ENCODE data around the gene C2CD4D.
A peak's percentile ranks its signal among the peaks of the same experiment; 100 is the strongest.
"Not testable (repeated sequence)": the region's sequence is repeated elsewhere in the genome, so short reads cannot be mapped to it uniquely, and the experiment has no call there.

Gene C2CD4D

DNA sequence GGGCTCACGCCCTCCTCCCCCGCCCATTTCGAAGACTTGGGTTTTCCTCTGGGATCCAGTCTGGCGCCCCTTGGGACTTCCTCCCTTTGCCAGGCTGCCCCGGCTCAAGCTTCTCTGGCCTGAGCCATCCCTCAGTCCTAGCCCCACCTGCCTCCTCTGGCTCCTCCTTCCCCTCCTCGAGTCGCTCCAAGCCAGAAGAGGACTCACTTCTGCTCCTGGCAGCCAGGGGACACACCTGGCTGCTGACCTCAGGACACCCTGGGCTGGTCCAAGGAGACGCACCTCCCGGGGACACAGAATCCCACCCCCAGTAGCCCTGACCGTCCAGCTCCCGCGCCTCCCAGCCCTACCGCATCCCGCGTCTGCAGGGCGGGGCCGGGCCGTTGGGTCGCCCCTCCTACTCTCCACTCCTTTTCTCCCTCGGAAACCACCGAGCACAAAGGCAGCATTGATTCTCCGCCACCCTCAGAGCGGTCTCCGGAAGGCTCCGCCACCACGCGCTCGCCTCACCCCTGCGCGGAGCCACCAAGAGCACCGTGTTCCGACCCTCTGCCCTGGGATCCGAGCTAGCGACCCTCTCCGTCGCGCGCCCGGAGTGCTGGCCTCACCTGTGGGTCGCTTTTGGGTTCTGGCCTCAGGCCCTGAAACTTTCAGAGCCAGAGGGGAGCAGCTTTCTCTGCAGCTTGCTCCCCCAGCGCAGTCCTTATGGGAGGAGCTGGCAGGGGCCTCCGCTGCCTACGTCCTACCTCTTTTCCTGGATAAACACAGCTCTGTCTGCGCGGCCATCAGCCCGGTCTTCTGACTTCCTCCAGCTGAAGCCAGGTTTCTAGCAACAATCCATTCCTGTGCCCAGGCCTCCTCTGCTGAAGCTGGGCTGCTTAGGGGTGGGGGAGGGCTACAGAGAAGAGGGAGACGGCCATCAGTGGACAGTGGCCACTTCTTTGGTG, at the start of gene C2CD4D:
Gene C2CD4D (minus strand): TSS at position 364 of the 947 bp plus-strand sequence. CDS start 831 bp downstream, outside the sequence.
- no peak within 1 kb of the TSS for H3K27ac Mint-ChIP-seq
- H3K4me1 Mint-ChIP-seq, result peaks cover 13% of the 10 kb centered on the region

DNA sequence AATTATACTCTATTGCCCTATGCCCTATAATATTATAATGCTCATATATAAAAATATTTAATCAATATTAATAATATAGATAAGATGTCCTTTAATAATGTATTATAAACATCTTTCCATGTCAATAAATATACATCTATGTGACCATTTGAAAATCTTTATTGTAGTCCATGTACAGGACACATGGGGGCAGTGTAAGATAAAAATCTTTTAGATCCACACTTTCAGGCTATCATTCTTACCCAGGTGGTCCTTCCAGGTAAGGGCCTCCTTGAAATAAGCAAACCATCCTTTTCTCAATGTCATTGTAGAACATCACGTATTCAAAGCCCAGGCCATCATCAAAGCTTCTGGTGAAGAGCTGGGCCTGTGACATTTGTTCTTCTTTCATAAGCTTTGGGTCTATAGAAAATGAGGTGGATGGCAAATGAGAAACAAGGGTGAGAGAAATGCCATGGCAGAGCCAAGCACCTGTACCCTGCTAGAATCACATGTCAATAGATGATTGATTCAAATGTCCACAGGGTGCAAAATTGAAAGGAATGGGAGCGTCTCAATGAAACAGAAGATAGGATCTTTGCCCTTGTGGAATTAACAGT, 49.5 kb upstream of the C2CD4D start:
- TF ChIP-seq, protein P1, sequence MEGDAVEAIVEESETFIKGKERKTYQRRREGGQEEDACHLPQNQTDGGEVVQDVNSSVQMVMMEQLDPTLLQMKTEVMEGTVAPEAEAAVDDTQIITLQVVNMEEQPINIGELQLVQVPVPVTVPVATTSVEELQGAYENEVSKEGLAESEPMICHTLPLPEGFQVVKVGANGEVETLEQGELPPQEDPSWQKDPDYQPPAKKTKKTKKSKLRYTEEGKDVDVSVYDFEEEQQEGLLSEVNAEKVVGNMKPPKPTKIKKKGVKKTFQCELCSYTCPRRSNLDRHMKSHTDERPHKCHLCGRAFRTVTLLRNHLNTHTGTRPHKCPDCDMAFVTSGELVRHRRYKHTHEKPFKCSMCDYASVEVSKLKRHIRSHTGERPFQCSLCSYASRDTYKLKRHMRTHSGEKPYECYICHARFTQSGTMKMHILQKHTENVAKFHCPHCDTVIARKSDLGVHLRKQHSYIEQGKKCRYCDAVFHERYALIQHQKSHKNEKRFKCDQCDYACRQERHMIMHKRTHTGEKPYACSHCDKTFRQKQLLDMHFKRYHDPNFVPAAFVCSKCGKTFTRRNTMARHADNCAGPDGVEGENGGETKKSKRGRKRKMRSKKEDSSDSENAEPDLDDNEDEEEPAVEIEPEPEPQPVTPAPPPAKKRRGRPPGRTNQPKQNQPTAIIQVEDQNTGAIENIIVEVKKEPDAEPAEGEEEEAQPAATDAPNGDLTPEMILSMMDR (IDR thresholded peaks at IDR 0.05; ENCODE audit: unreplicated experiment in 3 of 3), result peak; percentile 46 to 64 (median 47)
- no peaks in the 10 kb centered on the region for H3K9me3 Mint-ChIP-seq
- no peaks in the 10 kb centered on the region for H3K4me1 Mint-ChIP-seq
- H3K27me3 Mint-ChIP-seq (ENCODE audit: low read depth), result no peaks in the 10 kb centered on the region
- H3K27ac Mint-ChIP-seq, result no peak overlapping the region
- H3K36me3 Mint-ChIP-seq (ENCODE audit: low read depth), result peaks cover 61% of the 10 kb centered on the region
- H3K4me3 Mint-ChIP-seq, result no peak overlapping the region

More for the DNA sequence above, at the start of gene C2CD4D:
- Mint-ChIP-seq H3K36me3 (ENCODE audit: low read depth) (no peaks in the 10 kb centered on the region), H3K4me3 (peak within 1 kb of the TSS; percentile 75 to 78 (median 75)), H3K27me3 (ENCODE audit: low read depth) (peaks cover 84% of the 10 kb centered on the region), H3K9me3 (peaks cover 3% of the 10 kb centered on the region)
- TF ChIP-seq, protein P1 (IDR thresholded peaks at IDR 0.05; ENCODE audit: unreplicated experiment in 3 of 3), result no peak

DNA sequence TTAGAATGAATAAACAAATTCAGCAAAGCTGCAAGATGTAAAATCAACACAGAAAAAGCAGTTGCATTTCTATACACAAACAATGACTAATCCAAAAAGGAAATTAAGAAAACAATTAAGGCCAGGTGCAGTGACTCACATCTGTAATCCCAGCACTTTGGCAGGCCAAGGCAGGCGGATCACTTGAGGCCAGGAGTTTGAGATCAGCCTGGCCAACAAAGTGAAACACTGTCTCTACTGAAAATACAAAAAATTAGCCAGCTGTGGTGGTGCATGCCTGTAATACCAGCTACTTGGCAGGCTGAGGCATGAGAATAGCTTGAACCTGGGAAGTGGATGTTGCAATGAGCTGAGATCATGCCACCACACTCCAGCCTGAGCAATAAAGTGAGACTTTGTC, 47.4 kb upstream of the C2CD4D start:
- Mint-ChIP-seq H3K9me3 (no peaks in the 10 kb centered on the region), H3K4me3 (no peak overlapping the region)

DNA sequence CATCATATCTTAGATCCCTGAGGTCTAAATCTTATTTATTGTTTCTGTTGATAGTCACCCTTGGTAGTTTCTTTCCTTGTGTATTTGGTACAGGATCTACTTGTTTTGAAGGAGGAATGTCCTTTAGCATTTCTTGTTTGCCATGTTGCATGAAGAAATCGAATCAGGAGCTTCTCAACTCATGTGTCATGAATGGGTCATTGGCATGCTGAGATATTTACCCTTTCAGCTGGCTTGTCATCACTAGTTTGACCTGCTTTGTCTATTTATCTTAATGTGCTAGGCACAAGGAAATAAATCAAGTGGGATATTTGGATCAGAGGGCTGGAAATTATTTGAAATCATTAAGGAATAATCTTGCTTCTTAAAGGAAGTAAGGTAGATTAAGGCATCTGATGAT, 45.9 kb upstream of the C2CD4D start:
- H3K27me3 Mint-ChIP-seq (ENCODE audit: low read depth), result no peaks in the 10 kb centered on the region
- H3K36me3 Mint-ChIP-seq (ENCODE audit: low read depth), result peaks cover 44% of the 10 kb centered on the region
- TF ChIP-seq, protein P1 (IDR thresholded peaks at IDR 0.05; ENCODE audit: unreplicated experiment in 3 of 3), result no peak
- H3K9me3 Mint-ChIP-seq, result no peaks in the 10 kb centered on the region
- H3K27ac Mint-ChIP-seq, result no peak overlapping the region
- H3K4me3 Mint-ChIP-seq, result no peak overlapping the region
- H3K4me1 Mint-ChIP-seq, result no peaks in the 10 kb centered on the region

More for the DNA sequence above, 47.4 kb upstream of the C2CD4D start:
- Mint-ChIP-seq H3K4me1 (no peaks in the 10 kb centered on the region), H3K36me3 (ENCODE audit: low read depth) (peaks cover 53% of the 10 kb centered on the region), H3K27ac (no peak overlapping the region), H3K27me3 (ENCODE audit: low read depth) (no peaks in the 10 kb centered on the region)
- TF ChIP-seq, protein P1 (IDR thresholded peaks at IDR 0.05; ENCODE audit: unreplicated experiment in 3 of 3), result no peak

DNA sequence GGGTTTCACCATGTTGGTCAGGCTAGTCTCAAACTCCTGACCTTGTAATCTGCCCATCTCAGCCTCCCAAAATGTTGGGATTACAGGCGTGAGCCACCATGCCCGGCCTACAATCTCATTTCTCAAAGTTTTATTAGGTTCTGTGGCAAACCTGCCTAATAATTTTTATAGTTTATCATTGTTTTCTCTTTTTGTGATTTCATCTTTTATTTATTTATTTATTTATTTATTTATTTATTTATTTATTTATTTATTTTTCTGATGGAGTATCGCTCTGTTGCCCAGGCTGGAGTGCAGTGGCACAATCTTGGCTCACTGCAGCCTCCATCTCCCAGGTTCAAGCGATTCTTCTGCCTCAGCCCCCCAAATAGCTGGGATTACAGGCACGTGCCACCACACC, 45.3 kb upstream of the C2CD4D start:
- H3K27me3 Mint-ChIP-seq (ENCODE audit: low read depth); H3K9me3 Mint-ChIP-seq: not testable (repeated sequence)
- H3K36me3 Mint-ChIP-seq (ENCODE audit: low read depth), result peaks cover 42% of the 10 kb centered on the region

DNA sequence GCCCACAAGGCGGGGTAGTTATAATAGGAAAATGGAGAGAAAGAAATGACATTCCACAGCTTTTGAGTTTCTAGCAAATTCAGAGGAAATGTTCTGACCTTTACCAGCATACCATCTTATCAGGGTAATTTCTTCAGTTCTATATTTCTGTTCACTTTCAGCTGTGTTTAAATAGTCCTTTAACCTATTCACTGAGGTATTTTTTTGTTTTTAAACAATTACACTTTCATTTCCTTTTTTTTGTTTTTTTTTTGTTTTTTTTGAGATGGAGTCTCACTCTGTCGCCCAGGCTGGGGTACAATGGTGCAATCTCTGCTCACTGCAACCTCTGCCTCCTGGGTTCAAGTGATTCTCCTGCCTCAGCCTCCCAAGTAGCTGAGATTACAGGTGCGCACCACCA, 44.8 kb upstream of the C2CD4D start:
- H3K36me3 Mint-ChIP-seq (ENCODE audit: low read depth), result peaks cover 40% of the 10 kb centered on the region
- H3K27ac Mint-ChIP-seq; H3K4me1 Mint-ChIP-seq; H3K27me3 Mint-ChIP-seq (ENCODE audit: low read depth); H3K4me3 Mint-ChIP-seq; H3K9me3 Mint-ChIP-seq: not testable (repeated sequence)

More for the DNA sequence above, 45.3 kb upstream of the C2CD4D start:
- H3K27ac Mint-ChIP-seq, H3K4me3 Mint-ChIP-seq, H3K4me1 Mint-ChIP-seq: not testable (repeated sequence)

DNA sequence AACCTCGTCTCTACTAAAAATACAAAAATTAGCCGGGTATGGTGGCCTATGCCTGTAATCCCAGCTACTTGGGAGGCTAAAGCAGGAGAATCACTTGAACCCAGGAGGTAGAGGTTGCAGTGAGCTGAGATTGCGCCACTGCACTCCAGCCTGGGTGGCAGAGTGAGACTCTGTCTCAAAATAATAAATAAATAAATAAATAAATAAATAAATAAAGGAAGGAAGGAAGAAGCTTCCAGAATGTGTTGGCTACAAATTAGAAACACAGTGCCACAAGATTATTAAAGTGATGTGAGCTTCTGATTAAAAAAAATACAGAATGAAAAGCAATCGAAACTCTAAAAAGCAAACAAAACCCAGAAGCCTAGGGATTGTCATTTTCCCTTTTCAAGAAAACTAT, 44.3 kb upstream of the C2CD4D start:
- H3K9me3 Mint-ChIP-seq; H3K27ac Mint-ChIP-seq; H3K4me1 Mint-ChIP-seq; H3K27me3 Mint-ChIP-seq (ENCODE audit: low read depth); H3K4me3 Mint-ChIP-seq: not testable (repeated sequence)
- H3K36me3 Mint-ChIP-seq (ENCODE audit: low read depth), result peaks cover 35% of the 10 kb centered on the region

DNA sequence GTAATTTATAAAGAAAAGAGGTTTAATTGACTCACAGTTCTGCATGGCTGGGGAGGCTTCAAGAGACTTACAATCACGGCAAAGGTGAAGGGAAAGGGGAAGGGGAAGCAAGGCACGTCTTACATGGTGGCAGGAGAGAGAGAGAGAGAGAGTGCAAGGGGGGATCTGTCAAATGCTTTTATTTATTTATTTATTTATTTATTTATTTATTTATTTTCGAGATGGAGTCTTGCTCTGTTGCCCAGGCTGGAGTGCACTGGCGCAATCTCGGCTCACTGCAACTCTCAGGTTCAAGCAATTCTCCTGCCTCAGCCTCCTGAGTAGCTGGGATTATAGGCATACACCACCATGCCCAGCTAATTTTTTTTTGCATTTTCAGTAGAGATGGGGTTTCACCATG, 43.3 kb upstream of the C2CD4D start:
- not testable (repeated sequence) for H3K27ac Mint-ChIP-seq; H3K9me3 Mint-ChIP-seq; H3K27me3 Mint-ChIP-seq (ENCODE audit: low read depth); H3K4me3 Mint-ChIP-seq; H3K4me1 Mint-ChIP-seq
- H3K36me3 Mint-ChIP-seq (ENCODE audit: low read depth), result peaks cover 33% of the 10 kb centered on the region

Data from nephron (organoid).